ENCODE data around the gene HPS4. TPM values are rescaled to one million over a fixed set of nuclear protein-coding genes. Genes with fewer than 3 reads are reported as not detected.

HPS4 gene
- total and polyA plus RNA-seq, 2 of the 8 experiments (the other 6 are each of a cell fraction or from before 2014, with no cell fraction given), result 28.0 to 35.2 TPM

- Histone ChIP-seq H4K5ac (ENCODE audit: insufficient read length, low read depth, low read length) (no peak overlapping the region), H3K79me1 (ENCODE audit: low read depth, low read length) (peaks cover 6% of the 10 kb centered on the region; the same call in 1 of the 2 replicates), H3K27ac (ENCODE audit: low read depth, low read length) (no peak overlapping the region), H3K4me3 (ENCODE audit: extremely low read depth in 1 of 4, insufficient read depth in 2 of 4, low read depth in 3 of 4, low read length in 4 of 4) (no peak overlapping the region), H3K79me2 (ENCODE audit: control insufficient read depth in 1 of 2, insufficient read depth in 2 of 2, low read length in 2 of 2) (peaks cover 12 to 39% of the 10 kb centered on the region in 2 experiments), H3K27me3 (replicated peaks in 1 of 4; ENCODE audit: control insufficient read depth in 3 of 4, extremely low read depth in 1 of 4, insufficient read depth in 3 of 4, low read length in 3 of 4) (no peaks in the 10 kb centered on the region; a peak in 1 of 7 replicates), H4K91ac (replicated peaks; ENCODE audit: insufficient read length, low read length) (no peak overlapping the region), H3K4ac (replicated peaks; ENCODE audit: insufficient read length, low read depth, low read length) (no peak overlapping the region), H3K18ac (ENCODE audit: extremely low read depth, low read length) (no peak overlapping the region), H3K23me2 (ENCODE audit: low read depth, low read length) (peaks cover 11% of the 10 kb centered on the region), H3K36me3 (ENCODE audit: control insufficient read depth in 2 of 4, insufficient read depth in 4 of 4, low read length in 3 of 4) (peaks cover 16 to 36% (median 34%) of the 10 kb centered on the region in 4 experiments), H3K9me3 (ENCODE audit: insufficient read depth in 2 of 2, low read depth in 1 of 2, low read length in 1 of 2) (no peaks in the 10 kb centered on the region), H3K4me1 (replicated peaks in 1 of 4; ENCODE audit: control insufficient read depth in 3 of 4, insufficient read depth in 4 of 4, low read length in 3 of 4) (peaks cover 0 to 14% (median 6%) of the 10 kb centered on the region in 4 experiments; a peak in 4 of 7 replicates), H3K23ac (ENCODE audit: insufficient read length) (no peak overlapping the region), H2BK20ac (ENCODE audit: low read length) (no peak overlapping the region), H3K56ac (replicated peaks; ENCODE audit: insufficient read length, low read depth, low read length) (no peak overlapping the region), H3K14ac (ENCODE audit: insufficient read length) (no peak overlapping the region), H3K9ac (replicated peaks in 1 of 4; ENCODE audit: extremely low read depth in 1 of 4, low read depth in 3 of 4, low read length in 3 of 4) (no peak overlapping the region), H4K8ac (ENCODE audit: extremely low read depth, insufficient read depth, low read length) (no peak overlapping the region), H2BK120ac (replicated peaks; ENCODE audit: low read depth, low read length) (no peak overlapping the region), H2AFZ (ENCODE audit: low read length) (no peak overlapping the region), H3K4me2 (ENCODE audit: insufficient read depth in 1 of 2, low read depth in 2 of 2, low read length in 2 of 2) (no peak overlapping the region), H2BK15ac (ENCODE audit: low read length) (no peak overlapping the region), H2BK12ac (ENCODE audit: low read depth, low read length) (no peak overlapping the region), H2AK5ac (ENCODE audit: low read depth, low read length) (no peak overlapping the region), H4K20me1 (replicated peaks in 1 of 2; ENCODE audit: control insufficient read depth in 1 of 2, insufficient read depth in 2 of 2, low read length in 2 of 2) (peaks cover 2% of the 10 kb centered on the region in 2 experiments), H2BK5ac (ENCODE audit: low read depth, low read length) (no peak overlapping the region)
- WGBS, 2 experiments (ENCODE audit: extremely low coverage in 1 of 2, insufficient coverage in 1 of 2, insufficient read length in 1 of 2, insufficient replicate concordance in 2 of 2, low coverage in 1 of 2, low lambda C conversion rate in 2 of 2, missing lambda C conversion rate in 1 of 2), result 94% methylated on average over 5 of the region's 5 CpGs; no CpG with 5 or more reads in 1 of the 2 experiments
- FAIRE-seq, result no peak
- no peak for TF ChIP-seq FOSL1 (IDR thresholded peaks at IDR 0.05; ENCODE audit: insufficient read depth, low read depth, low read length)
- TF ChIP-seq CBX5 (IDR thresholded peaks at IDR 0.05; ENCODE audit: low read depth, low read length), result no peak
- no peak for TF ChIP-seq TAF7 (optimal IDR thresholded peaks at IDR 0.05; ENCODE audit: borderline replicate concordance, low read depth, low read length)
- TF ChIP-seq CTCF (IDR thresholded peaks at IDR 0.05; ENCODE audit: control extremely low read depth in 1 of 3, insufficient read depth in 1 of 3, low read depth in 1 of 3, low read length in 3 of 3), result no peak
- no peak for TF ChIP-seq RXRA (IDR thresholded peaks at IDR 0.05; ENCODE audit: insufficient read depth, low read depth, low read length)
- TF ChIP-seq CBX8 (IDR thresholded peaks at IDR 0.05; ENCODE audit: borderline replicate concordance, low read depth, low read length), result no peak
- no peak for TF ChIP-seq RBBP5 (IDR thresholded peaks at IDR 0.05; ENCODE audit: borderline replicate concordance, low read depth, low read length)
- ChIA-PET CTCF (ENCODE audit: partially characterized antibody) (interaction anchor here (1.3 kb wide), 1 partner anchor 17 kb away, joined by 4 read pairs; no protein-coding TSS in a partner anchor), POLR2A (ENCODE audit: partially characterized antibody) (interaction anchor here (1.7 to 3.1 kb wide), 2 partner anchors 9 to 19 kb away, joined by 3 to 27 read pairs; no protein-coding TSS in a partner anchor)
- no peak for DNase-seq (ENCODE audit: low read depth in 1 of 2, low spot score in 2 of 2)
Observed at GRCh38 chr22:26486394-26486793, 2.8 kb upstream of the HPS4 start.

Data from H1 (cell line).